HepG2 (cell line): ENCODE results near the gene C1R. TPM values are rescaled to one million over a fixed set of nuclear protein-coding genes. Genes with fewer than 3 reads are reported as not detected.
A peak's percentile ranks its signal among the peaks of the same experiment; 100 is the strongest.

Experiments used
- ARHGAP35 ChIP-seq: sonication (generic); formaldehyde crosslinking; IDR thresholded peaks from 2 replicates; pipeline ENCODE4 v1.9.0; 2022; ENCODE audit warnings: mild to moderate bottlenecking, inconsistent platforms, moderate library complexity, missing genetic modification reagents, borderline replicate concordance
- CC2D1A ChIP-seq: sonication (generic); formaldehyde crosslinking; IDR thresholded peaks from 2 replicates; pipeline ENCODE4 v1.8.1; 2023; ENCODE audit warnings: mild to moderate bottlenecking, missing genetic modification reagents
- FOXA1 ChIP-seq, 2 experiments: fragments of 450-650 bp in 1 of 2; sonication (generic) in 1 of 2; formaldehyde crosslinking in 1 of 2; IDR thresholded peaks; 2 replicates each; pipeline versions ENCODE4 v1.4.0 to v1.6.1; 2016 to 2020; ENCODE audit warnings: missing genetic modification reagents in 1 of 2
- HDAC1 ChIP-seq: sonication (generic); formaldehyde crosslinking; IDR thresholded peaks from 2 replicates; pipeline ENCODE4 v1.5.1; 2020; ENCODE audit warnings: mild to moderate bottlenecking, missing genetic modification reagents
- HMGXB4 ChIP-seq, 2 experiments: sonication (generic) in 1 of 2; formaldehyde crosslinking in 1 of 2; IDR thresholded peaks; 2 replicates each; pipeline versions ENCODE4 v1.4.0 to v1.6.1; 2018 to 2020; ENCODE audit warnings: missing genetic modification reagents in 2 of 2, borderline replicate concordance in 1 of 2, low read depth in 1 of 2, mild to moderate bottlenecking in 1 of 2, missing biosample characterization in 1 of 2
- HNF1A ChIP-seq, 2 experiments: sonication (generic) in 1 of 2; formaldehyde crosslinking in 1 of 2; IDR thresholded peaks; 2 replicates each; pipeline versions ENCODE4 v1.4.0 to v1.6.1; 2016 to 2020; ENCODE audit warnings: borderline replicate concordance in 1 of 2, low read depth in 1 of 2, mild to moderate bottlenecking in 1 of 2, missing genetic modification reagents in 1 of 2
- KLF13 ChIP-seq: sonication (generic); formaldehyde crosslinking; IDR thresholded peaks from 2 replicates; pipeline ENCODE4 v1.4.0; 2020; ENCODE audit warnings: mild to moderate bottlenecking, missing genetic modification reagents
- KLF16 ChIP-seq, 2 experiments: sonication (generic) in 1 of 2; formaldehyde crosslinking in 1 of 2; IDR thresholded peaks; 2 replicates each; pipeline versions ENCODE4 v1.6.1 to v1.8.0; 2016 to 2023; ENCODE audit warnings: missing genetic modification reagents in 2 of 2, missing compliant biosample characterization in 1 of 2
- MBNL3 ChIP-seq: fragments of 250-450 bp; sonication (Bioruptor Pico); conservative IDR thresholded peaks from 2 replicates; pipeline ENCODE4 v1.8.0; 2022; ENCODE audit warnings: mild to moderate bottlenecking, inconsistent platforms
- NFKB2 ChIP-seq: sonication (generic); formaldehyde crosslinking; IDR thresholded peaks from 2 replicates; pipeline ENCODE4 v1.4.0; 2020; ENCODE audit warnings: missing genetic modification reagents, borderline replicate concordance
- NR2F2 ChIP-seq: IDR thresholded peaks from 2 replicates; pipeline ENCODE4 v1.6.1; 2012; ENCODE audit warnings: low read depth, inconsistent platforms, borderline replicate concordance
- RCOR2 ChIP-seq: IDR thresholded peaks from 2 replicates; pipeline ENCODE4 v1.6.1; 2016; ENCODE audit warnings: missing biosample characterization, missing genetic modification reagents
- TGIF2 ChIP-seq: IDR thresholded peaks from 2 replicates; pipeline ENCODE4 v1.6.1; 2016; ENCODE audit warnings: control low read depth, missing compliant biosample characterization
- ZNF281 ChIP-seq: sonication (generic); formaldehyde crosslinking; IDR thresholded peaks from 2 replicates; pipeline ENCODE4 v1.4.0; 2020; ENCODE audit warnings: missing genetic modification reagents, borderline replicate concordance
- ZNF460 ChIP-seq: sonication (generic); formaldehyde crosslinking; IDR thresholded peaks from 2 replicates; pipeline ENCODE4 v1.5.1; 2020; ENCODE audit warnings: missing genetic modification reagents, mild to moderate bottlenecking, borderline replicate concordance
- ZNF563 ChIP-seq: sonication (generic); formaldehyde crosslinking; IDR thresholded peaks from 2 replicates; pipeline ENCODE4 v1.8.0; 2022; ENCODE audit warnings: mild to moderate bottlenecking, moderate library complexity, missing genetic modification reagents
- ZNF589 ChIP-seq: sonication (generic); formaldehyde crosslinking; conservative IDR thresholded peaks from 2 replicates; pipeline ENCODE4 v1.8.0; 2022; ENCODE audit warnings: mild to moderate bottlenecking, moderate library complexity, missing genetic modification reagents
- polyA plus RNA-seq, 8 experiments: library from polyadenylated mRNA; depleted of rRNA in 3 of 8; stranded (reverse) in 7 of 8; unstranded in 1 of 8; fragments of >200 nt; fragmentation: Illumina TruSeq in 4 of 8; extraction: Trizol in 4 of 8; gene quantifications; 2 replicates each; pipeline versions ENCODE4 v1.2.1 to v1.2.3, GENCODE V29; 2011 to 2016; ENCODE audit warnings: low read depth in 4 of 8, missing spikeins in 1 of 8, mixed read lengths in 1 of 8; ENCODE audit not compliant: insufficient read depth in 1 of 8
- total RNA-seq, 5 experiments: library from RNA; depleted of rRNA; stranded (reverse); fragments of >200 nt; fragmentation: Illumina TruSeq; extraction: Trizol; gene quantifications; 2 replicates each; pipeline ENCODE4 v1.2.3, GENCODE V29; 2016; ENCODE audit warnings: low read depth in 1 of 5

Gene C1R
- total and polyA plus RNA-seq, 2 of the 13 experiments (the other 11 are each of a cell fraction or from before 2014, with no cell fraction given): 3.5 to 6.5 TPM

GRCh38 chr12:7122811-7123769, 30.8 kb upstream of the C1R start (continued):
- TF ChIP-seq HMGXB4 (CRISPR knock-in tag; IDR thresholded peaks at IDR 0.05; ENCODE audit: borderline replicate concordance in 1 of 2, low read depth in 1 of 2): peak in 1 of 2 experiments; percentile 22; a peak in 2 of 4 replicates
- TF ChIP-seq NFKB2 (CRISPR knock-in tag): no peak
- no peak for TF ChIP-seq HNF1A (IDR thresholded peaks at IDR 0.05; ENCODE audit: low read depth)
- TF ChIP-seq HNF1A (CRISPR knock-in tag; IDR thresholded peaks at IDR 0.05; ENCODE audit: borderline replicate concordance): 0 out of 2 replicates have a peak, but pooled peaks have one; percentile 59
- TF ChIP-seq RCOR2 (CRISPR knock-in tag): 0 out of 2 replicates have a peak, but pooled peaks have one; percentile 53
- no peak for TF ChIP-seq HDAC1 (CRISPR knock-in tag)
- no peak for TF ChIP-seq MBNL3 (CRISPR knock-in tag)
- TF ChIP-seq NR2F2: peak; percentile 79
- TF ChIP-seq ARHGAP35 (CRISPR knock-in tag): no peak
- no peak for TF ChIP-seq ZNF589 (CRISPR knock-in tag)
- no peak for TF ChIP-seq TGIF2 (CRISPR knock-in tag)
- peak in 1 of 2 experiments; percentile 14; a peak in 1 of 4 replicates for TF ChIP-seq KLF16 (CRISPR knock-in tag; IDR thresholded peaks at IDR 0.05)
- no peak; the same call in 1 of the 2 replicates for TF ChIP-seq ZNF281 (CRISPR knock-in tag)
- TF ChIP-seq ZNF563 (CRISPR knock-in tag): no peak
- TF ChIP-seq ZNF460 (CRISPR knock-in tag): no peak
- TF ChIP-seq KLF13 (CRISPR knock-in tag): no peak
- no peak for TF ChIP-seq CC2D1A (CRISPR knock-in tag)
- TF ChIP-seq FOXA1 (IDR thresholded peaks at IDR 0.05): no peak
- no peak for TF ChIP-seq FOXA1 (CRISPR knock-in tag; IDR thresholded peaks at IDR 0.05)
